C4-2B (cell line): Measurements from ENCODE around the gene PLXNB3.
A peak's percentile ranks its signal among the peaks of the same experiment; 100 is the strongest.

Source experiments
- CTCF ChIP-seq: fragments of 450-650 bp; conservative IDR thresholded peaks from 2 replicates; pipeline ENCODE4 v1.5.1; 2017; ENCODE audit warnings: mild to moderate bottlenecking
- ZFX ChIP-seq: fragments of 450-650 bp; IDR thresholded peaks from 2 replicates; pipeline ENCODE4 v1.6.1; 2017

- TF ChIP-seq CTCF = no peak
- TF ChIP-seq ZFX = peak; percentile 61; the same call in 1 of the 2 replicates
Measured at GRCh38 chrX:153794018-153794896, 30.2 kb downstream of the PLXNB3 start, which contains the start of the genes IDH3G and SSR4.
